ENCODE data around the gene NFIX. TPM values are rescaled to one million over a fixed set of nuclear protein-coding genes. Genes with fewer than 3 reads are reported as not detected.

The NFIX gene
- total and polyA plus RNA-seq, 9 of the 15 experiments (the other 6 are each of a cell fraction or from before 2014, with no cell fraction given) = 0.28 to 26.8 (median 5.4) TPM

DNA sequence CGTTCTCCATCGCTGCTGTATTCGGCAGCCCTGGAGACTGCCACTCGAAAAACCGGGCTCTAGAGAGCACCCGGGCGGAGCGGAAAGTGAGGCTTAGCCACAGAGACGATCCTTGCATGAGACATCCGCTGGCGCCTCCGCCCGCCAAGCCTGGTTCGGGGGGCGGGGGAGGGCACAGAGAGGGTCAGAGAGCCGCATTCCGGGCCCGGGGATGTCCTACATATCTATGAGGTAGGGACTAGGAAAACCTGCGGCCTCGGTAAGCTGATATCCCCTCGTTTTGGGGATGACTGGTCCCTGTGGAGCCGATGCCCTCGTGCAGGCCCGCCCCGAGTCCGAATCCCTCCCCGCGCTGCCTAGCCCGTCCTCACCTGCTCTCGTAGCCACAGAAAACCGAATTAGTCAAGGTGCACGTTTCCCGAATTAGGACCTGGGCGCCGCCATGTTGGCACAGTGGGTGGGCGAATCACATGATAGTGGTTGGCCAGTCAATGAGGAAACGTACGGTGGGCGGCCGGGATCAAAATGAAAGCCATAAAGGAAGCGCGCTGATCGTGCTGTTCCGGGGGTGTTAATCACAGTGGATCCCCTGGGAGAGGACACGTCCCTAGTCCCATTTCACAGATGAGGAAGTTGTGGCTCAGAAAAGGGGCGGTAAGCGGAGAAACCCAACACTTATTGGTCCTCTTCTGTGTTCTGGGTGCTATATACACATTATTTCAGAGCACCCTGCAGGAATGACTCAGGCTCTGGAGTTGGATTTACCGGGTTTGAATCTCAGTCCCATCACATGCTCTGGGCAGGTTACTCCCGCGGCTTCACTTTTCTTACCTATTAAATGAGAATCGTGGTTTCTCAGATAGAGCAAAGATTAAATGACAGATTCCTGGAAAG, 121.3 kb downstream of the NFIX start, which contains the start of gene TRMT1 (continued):
- TF ChIP-seq, protein P1, sequence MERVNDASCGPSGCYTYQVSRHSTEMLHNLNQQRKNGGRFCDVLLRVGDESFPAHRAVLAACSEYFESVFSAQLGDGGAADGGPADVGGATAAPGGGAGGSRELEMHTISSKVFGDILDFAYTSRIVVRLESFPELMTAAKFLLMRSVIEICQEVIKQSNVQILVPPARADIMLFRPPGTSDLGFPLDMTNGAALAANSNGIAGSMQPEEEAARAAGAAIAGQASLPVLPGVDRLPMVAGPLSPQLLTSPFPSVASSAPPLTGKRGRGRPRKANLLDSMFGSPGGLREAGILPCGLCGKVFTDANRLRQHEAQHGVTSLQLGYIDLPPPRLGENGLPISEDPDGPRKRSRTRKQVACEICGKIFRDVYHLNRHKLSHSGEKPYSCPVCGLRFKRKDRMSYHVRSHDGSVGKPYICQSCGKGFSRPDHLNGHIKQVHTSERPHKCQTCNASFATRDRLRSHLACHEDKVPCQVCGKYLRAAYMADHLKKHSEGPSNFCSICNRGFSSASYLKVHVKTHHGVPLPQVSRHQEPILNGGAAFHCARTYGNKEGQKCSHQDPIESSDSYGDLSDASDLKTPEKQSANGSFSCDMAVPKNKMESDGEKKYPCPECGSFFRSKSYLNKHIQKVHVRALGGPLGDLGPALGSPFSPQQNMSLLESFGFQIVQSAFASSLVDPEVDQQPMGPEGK (CRISPR knock-in tag; IDR thresholded peaks at IDR 0.05; ENCODE audit: borderline replicate concordance) = no peak
- TF ChIP-seq, protein P2, sequence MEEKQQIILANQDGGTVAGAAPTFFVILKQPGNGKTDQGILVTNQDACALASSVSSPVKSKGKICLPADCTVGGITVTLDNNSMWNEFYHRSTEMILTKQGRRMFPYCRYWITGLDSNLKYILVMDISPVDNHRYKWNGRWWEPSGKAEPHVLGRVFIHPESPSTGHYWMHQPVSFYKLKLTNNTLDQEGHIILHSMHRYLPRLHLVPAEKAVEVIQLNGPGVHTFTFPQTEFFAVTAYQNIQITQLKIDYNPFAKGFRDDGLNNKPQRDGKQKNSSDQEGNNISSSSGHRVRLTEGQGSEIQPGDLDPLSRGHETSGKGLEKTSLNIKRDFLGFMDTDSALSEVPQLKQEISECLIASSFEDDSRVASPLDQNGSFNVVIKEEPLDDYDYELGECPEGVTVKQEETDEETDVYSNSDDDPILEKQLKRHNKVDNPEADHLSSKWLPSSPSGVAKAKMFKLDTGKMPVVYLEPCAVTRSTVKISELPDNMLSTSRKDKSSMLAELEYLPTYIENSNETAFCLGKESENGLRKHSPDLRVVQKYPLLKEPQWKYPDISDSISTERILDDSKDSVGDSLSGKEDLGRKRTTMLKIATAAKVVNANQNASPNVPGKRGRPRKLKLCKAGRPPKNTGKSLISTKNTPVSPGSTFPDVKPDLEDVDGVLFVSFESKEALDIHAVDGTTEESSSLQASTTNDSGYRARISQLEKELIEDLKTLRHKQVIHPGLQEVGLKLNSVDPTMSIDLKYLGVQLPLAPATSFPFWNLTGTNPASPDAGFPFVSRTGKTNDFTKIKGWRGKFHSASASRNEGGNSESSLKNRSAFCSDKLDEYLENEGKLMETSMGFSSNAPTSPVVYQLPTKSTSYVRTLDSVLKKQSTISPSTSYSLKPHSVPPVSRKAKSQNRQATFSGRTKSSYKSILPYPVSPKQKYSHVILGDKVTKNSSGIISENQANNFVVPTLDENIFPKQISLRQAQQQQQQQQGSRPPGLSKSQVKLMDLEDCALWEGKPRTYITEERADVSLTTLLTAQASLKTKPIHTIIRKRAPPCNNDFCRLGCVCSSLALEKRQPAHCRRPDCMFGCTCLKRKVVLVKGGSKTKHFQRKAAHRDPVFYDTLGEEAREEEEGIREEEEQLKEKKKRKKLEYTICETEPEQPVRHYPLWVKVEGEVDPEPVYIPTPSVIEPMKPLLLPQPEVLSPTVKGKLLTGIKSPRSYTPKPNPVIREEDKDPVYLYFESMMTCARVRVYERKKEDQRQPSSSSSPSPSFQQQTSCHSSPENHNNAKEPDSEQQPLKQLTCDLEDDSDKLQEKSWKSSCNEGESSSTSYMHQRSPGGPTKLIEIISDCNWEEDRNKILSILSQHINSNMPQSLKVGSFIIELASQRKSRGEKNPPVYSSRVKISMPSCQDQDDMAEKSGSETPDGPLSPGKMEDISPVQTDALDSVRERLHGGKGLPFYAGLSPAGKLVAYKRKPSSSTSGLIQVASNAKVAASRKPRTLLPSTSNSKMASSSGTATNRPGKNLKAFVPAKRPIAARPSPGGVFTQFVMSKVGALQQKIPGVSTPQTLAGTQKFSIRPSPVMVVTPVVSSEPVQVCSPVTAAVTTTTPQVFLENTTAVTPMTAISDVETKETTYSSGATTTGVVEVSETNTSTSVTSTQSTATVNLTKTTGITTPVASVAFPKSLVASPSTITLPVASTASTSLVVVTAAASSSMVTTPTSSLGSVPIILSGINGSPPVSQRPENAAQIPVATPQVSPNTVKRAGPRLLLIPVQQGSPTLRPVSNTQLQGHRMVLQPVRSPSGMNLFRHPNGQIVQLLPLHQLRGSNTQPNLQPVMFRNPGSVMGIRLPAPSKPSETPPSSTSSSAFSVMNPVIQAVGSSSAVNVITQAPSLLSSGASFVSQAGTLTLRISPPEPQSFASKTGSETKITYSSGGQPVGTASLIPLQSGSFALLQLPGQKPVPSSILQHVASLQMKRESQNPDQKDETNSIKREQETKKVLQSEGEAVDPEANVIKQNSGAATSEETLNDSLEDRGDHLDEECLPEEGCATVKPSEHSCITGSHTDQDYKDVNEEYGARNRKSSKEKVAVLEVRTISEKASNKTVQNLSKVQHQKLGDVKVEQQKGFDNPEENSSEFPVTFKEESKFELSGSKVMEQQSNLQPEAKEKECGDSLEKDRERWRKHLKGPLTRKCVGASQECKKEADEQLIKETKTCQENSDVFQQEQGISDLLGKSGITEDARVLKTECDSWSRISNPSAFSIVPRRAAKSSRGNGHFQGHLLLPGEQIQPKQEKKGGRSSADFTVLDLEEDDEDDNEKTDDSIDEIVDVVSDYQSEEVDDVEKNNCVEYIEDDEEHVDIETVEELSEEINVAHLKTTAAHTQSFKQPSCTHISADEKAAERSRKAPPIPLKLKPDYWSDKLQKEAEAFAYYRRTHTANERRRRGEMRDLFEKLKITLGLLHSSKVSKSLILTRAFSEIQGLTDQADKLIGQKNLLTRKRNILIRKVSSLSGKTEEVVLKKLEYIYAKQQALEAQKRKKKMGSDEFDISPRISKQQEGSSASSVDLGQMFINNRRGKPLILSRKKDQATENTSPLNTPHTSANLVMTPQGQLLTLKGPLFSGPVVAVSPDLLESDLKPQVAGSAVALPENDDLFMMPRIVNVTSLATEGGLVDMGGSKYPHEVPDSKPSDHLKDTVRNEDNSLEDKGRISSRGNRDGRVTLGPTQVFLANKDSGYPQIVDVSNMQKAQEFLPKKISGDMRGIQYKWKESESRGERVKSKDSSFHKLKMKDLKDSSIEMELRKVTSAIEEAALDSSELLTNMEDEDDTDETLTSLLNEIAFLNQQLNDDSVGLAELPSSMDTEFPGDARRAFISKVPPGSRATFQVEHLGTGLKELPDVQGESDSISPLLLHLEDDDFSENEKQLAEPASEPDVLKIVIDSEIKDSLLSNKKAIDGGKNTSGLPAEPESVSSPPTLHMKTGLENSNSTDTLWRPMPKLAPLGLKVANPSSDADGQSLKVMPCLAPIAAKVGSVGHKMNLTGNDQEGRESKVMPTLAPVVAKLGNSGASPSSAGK (IDR thresholded peaks at IDR 0.05) = no peak; the same call in 1 of the 2 replicates
- TF ChIP-seq PHF21A (IDR thresholded peaks at IDR 0.05; ENCODE audit: borderline replicate concordance, low read depth) (0 out of 2 replicates have a peak, but pooled peaks have one; percentile 7), SAP30 (IDR thresholded peaks at IDR 0.05; ENCODE audit: borderline replicate concordance, insufficient read depth, low read depth, low read length, poor library complexity, severe bottlenecking) (peak; percentile 100), FOXM1 (IDR thresholded peaks at IDR 0.05; ENCODE audit: low read depth) (0 out of 2 replicates have a peak, but pooled peaks have one; percentile 45), FOXM1 (CRISPR knock-in tag; IDR thresholded peaks at IDR 0.05; ENCODE audit: low read depth) (no peak), PTBP1 (IDR thresholded peaks at IDR 0.05; ENCODE audit: low read depth, low read length) (peak; percentile 93), NBN (IDR thresholded peaks at IDR 0.05; ENCODE audit: low read depth) (peak; percentile 84; the same call in 1 of the 2 replicates), BACH1 (tag; IDR thresholded peaks at IDR 0.05) (peak; percentile 41; the same call in 1 of the 2 replicates), HNRNPUL1 (IDR thresholded peaks at IDR 0.05; ENCODE audit: low read length) (0 out of 2 replicates have a peak, but pooled peaks have one; percentile 28), ZNF184 (CRISPR knock-in tag; IDR thresholded peaks at IDR 0.05) (no peak), TRIM24 (IDR thresholded peaks at IDR 0.05) (peak in 1 of 2 experiments; percentile 46; a peak in 1 of 4 replicates), HIVEP1 (CRISPR knock-in tag; IDR thresholded peaks at IDR 0.05) (no peak)
